ENCODE results near the gene PLXNA1. TPM values are rescaled to one million over a fixed set of nuclear protein-coding genes. Genes with fewer than 3 reads are reported as not detected.

Gene PLXNA1
- total RNA-seq, result 28.7 and 56.1 TPM in 2 replicates

GRCh38 chr3:126982471-126983175 is at the start of gene PLXNA1:
Gene PLXNA1, plus strand, starts transcription at chr3:126983115. Its CDS starts 5,479 bp downstream, at chr3:126988594.

Other genes with a start within 250 kb of the PLXNA1 start
- not detected in 2 replicates for gene PRR23E, start 210.0 kb downstream of the PLXNA1 start, total RNA-seq

All from placental epithelial cell (primary cell).